Measurements from ENCODE around the gene FBXO38. TPM values are rescaled to one million over a fixed set of nuclear protein-coding genes. Genes with fewer than 3 reads are reported as not detected.

The FBXO38 gene
- polyA plus RNA-seq, 3 donors: 6.8 to 22.1 (median 14.8) TPM

- no peaks in the 10 kb centered on the region for H3K9me3 ChIP-seq (replicated peaks in 1 of 2; ENCODE audit: control insufficient read depth in 1 of 2, insufficient read depth in 1 of 2, low read length in 2 of 2)
- H3K27me3 ChIP-seq (ENCODE audit: control insufficient read depth in 2 of 2, insufficient read depth in 2 of 2, low read length in 2 of 2): peaks cover 3 to 4% of the 10 kb centered on the region in 2 donors
- peak overlapping the region in 1 of 7 donors; percentile 33 for H3K27ac Mint-ChIP-seq
- no peak overlapping the region for H3K27ac ChIP-seq (ENCODE audit: low read depth in 1 of 2, low read length in 2 of 2)
- no peaks in the 10 kb centered on the region for H3K79me2 ChIP-seq (ENCODE audit: insufficient read depth, low read length)
- H4K20me1 ChIP-seq (ENCODE audit: insufficient read depth, low read length): no peaks in the 10 kb centered on the region
- no peak overlapping the region for H2AFZ ChIP-seq (ENCODE audit: insufficient read depth, low read depth, low read length, poor library complexity, severe bottlenecking)
- no peak for TF ChIP-seq CTCF (IDR thresholded peaks at IDR 0.05)
- H3K4me1 Mint-ChIP-seq: peaks cover 9% of the 10 kb centered on the region
- no peak overlapping the region for H3K4me3 ChIP-seq (replicated peaks in 1 of 3; ENCODE audit: low read depth in 2 of 3, low read length in 3 of 3)
- H3K36me3 Mint-ChIP-seq: no peaks in the 10 kb centered on the region
- no peak overlapping the region for H3K4me2 ChIP-seq (replicated peaks; ENCODE audit: extremely low read depth, low read length, poor library complexity, severe bottlenecking)
- H3K36me3 ChIP-seq (replicated peaks in 1 of 2; ENCODE audit: control insufficient read depth in 1 of 2, insufficient read depth in 2 of 2, low read length in 2 of 2): no peaks in the 10 kb centered on the region
- no peaks in the 10 kb centered on the region for H3K4me1 ChIP-seq (ENCODE audit: control insufficient read depth in 1 of 2, insufficient read depth in 2 of 2, low read length in 2 of 2)
- H3K9ac ChIP-seq (ENCODE audit: insufficient read depth, low read length, poor library complexity, severe bottlenecking): no peak overlapping the region
- DNase-seq: no peak
- H3K9me3 Mint-ChIP-seq: peaks cover 0 to 2% (median 0%) of the 10 kb centered on the region in 7 donors
- peaks cover 4 to 7% (median 5%) of the 10 kb centered on the region in 3 donors for H3K27me3 Mint-ChIP-seq (ENCODE audit: low read depth in 3 of 3)
- intact Hi-C loops (cut with micrococcal nuclease): no loop called here
- H3K4me3 Mint-ChIP-seq: no peak overlapping the region
These were observed 100.9 kb downstream of the FBXO38 start for GRCh38 chr5:148484651-148485050.

- H3K4me1 Mint-ChIP-seq: peaks cover 9% of the 10 kb centered on the region
- peaks cover 0 to 2% (median 0%) of the 10 kb centered on the region in 7 donors for H3K9me3 Mint-ChIP-seq
- H3K4me3 Mint-ChIP-seq: no peak overlapping the region
- H3K4me1 ChIP-seq (ENCODE audit: control insufficient read depth in 1 of 2, insufficient read depth in 2 of 2, low read length in 2 of 2): no peaks in the 10 kb centered on the region
- DNase-seq: no peak
- H3K27ac Mint-ChIP-seq: no peak overlapping the region
- H3K36me3 ChIP-seq (replicated peaks in 1 of 2; ENCODE audit: control insufficient read depth in 1 of 2, insufficient read depth in 2 of 2, low read length in 2 of 2): no peaks in the 10 kb centered on the region
- H3K4me2 ChIP-seq (replicated peaks; ENCODE audit: extremely low read depth, low read length, poor library complexity, severe bottlenecking): no peak overlapping the region
- no peaks in the 10 kb centered on the region for H4K20me1 ChIP-seq (ENCODE audit: insufficient read depth, low read length)
- intact Hi-C loops (cut with micrococcal nuclease): no loop called here
- H3K27me3 ChIP-seq (ENCODE audit: control insufficient read depth in 2 of 2, insufficient read depth in 2 of 2, low read length in 2 of 2): peaks cover 3 to 4% of the 10 kb centered on the region in 2 donors
- TF ChIP-seq CTCF (IDR thresholded peaks at IDR 0.05): no peak
- H3K9ac ChIP-seq (ENCODE audit: insufficient read depth, low read length, poor library complexity, severe bottlenecking): no peak overlapping the region
- no peak overlapping the region for H2AFZ ChIP-seq (ENCODE audit: insufficient read depth, low read depth, low read length, poor library complexity, severe bottlenecking)
- H3K27me3 Mint-ChIP-seq (ENCODE audit: low read depth in 3 of 3): peaks cover 4 to 9% (median 8%) of the 10 kb centered on the region in 3 donors
- 90% methylated on average over 2 of the region's 3 CpGs for WGBS (ENCODE audit: insufficient coverage)
- no peak overlapping the region for H3K27ac ChIP-seq (ENCODE audit: low read depth in 1 of 2, low read length in 2 of 2)
- no peaks in the 10 kb centered on the region for H3K36me3 Mint-ChIP-seq
- H3K4me3 ChIP-seq (replicated peaks in 1 of 3; ENCODE audit: low read depth in 2 of 3, low read length in 3 of 3): no peak overlapping the region
- H3K9me3 ChIP-seq (replicated peaks in 1 of 2; ENCODE audit: control insufficient read depth in 1 of 2, insufficient read depth in 1 of 2, low read length in 2 of 2): no peaks in the 10 kb centered on the region
- H3K79me2 ChIP-seq (ENCODE audit: insufficient read depth, low read length): no peaks in the 10 kb centered on the region
These were observed 102.7 kb downstream of the FBXO38 start for GRCh38 chr5:148486456-148486855.

Data from CD14-positive monocyte (primary cell).